Neural cell (in vitro differentiated cells): ENCODE results near the gene TACC2.

Source experiments
- CTCF ChIP-seq: fragments of 450-650 bp; IDR thresholded peaks from 2 replicates; pipeline ENCODE4 v1.5.1; 2014; ENCODE audit warnings: antibody characterized with exemption, mild to moderate bottlenecking, moderate library complexity; ENCODE audit not compliant: poor library complexity, severe bottlenecking
- EP300 ChIP-seq: fragments of 450-650 bp; conservative IDR thresholded peaks from 2 replicates; pipeline ENCODE4 v1.6.1; 2014; ENCODE audit warnings: antibody characterized with exemption, mild to moderate bottlenecking, moderate library complexity; ENCODE audit not compliant: poor library complexity, severe bottlenecking
- REST ChIP-seq: IDR thresholded peaks from 2 replicates; pipeline ENCODE4 v1.6.1; 2012; ENCODE audit warnings: borderline replicate concordance

GRCh38 chr10:122135251-122136025 lies 146.5 kb downstream of the TACC2 start:
- TF ChIP-seq EP300 (no peak), CTCF (no peak), REST (no peak)
